Fibroblast of skin of abdomen (primary cell): ENCODE results near the gene SLC2A9.
"Not testable (repeated sequence)": the region's sequence is repeated elsewhere in the genome, so short reads cannot be mapped to it uniquely, and the experiment has no call there.

Source experiments
- DNase-seq: peaks from one replicate; pipeline ENCODE4 v3.0.0-alpha.2; 2013

The SLC2A9 gene

DNA sequence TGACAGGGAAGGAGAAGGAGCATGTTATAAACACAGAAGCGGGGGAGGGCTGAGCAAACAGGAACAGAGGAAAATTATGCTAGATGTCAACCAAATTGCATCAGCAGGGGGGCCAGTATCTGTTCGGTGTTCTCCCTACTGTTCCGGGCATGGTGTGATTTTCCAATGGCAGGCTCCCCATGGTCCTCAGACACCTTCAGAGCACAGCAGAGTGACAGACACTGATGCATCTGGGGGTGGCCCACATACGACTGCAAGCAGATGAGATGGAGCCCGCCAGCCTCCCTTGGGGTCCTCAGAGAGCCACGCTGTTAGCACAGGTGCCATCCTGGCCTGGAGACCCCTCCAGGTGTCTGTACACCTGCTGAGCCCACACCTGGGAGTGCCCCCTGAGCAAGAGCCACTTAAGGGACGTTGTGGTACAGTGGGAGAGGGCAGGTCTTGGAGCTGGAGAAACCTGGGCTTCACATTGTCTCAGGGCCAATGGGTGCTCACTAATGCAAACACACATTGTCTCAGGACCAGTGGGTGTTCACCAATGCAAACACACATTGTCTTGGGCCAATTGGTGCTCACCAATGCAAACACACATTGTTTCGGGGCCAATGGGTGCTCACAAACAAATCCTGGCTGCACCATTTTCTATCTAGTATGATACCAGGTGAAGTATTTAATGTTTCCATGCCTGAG lies 95.4 kb downstream of the SLC2A9 start:
- DNase-seq, result peak; percentile 4

- DNase-seq, result peak; percentile 33
Observed at GRCh38 chr4:9924750-9925149, 96.5 kb downstream of the SLC2A9 start.

DNA sequence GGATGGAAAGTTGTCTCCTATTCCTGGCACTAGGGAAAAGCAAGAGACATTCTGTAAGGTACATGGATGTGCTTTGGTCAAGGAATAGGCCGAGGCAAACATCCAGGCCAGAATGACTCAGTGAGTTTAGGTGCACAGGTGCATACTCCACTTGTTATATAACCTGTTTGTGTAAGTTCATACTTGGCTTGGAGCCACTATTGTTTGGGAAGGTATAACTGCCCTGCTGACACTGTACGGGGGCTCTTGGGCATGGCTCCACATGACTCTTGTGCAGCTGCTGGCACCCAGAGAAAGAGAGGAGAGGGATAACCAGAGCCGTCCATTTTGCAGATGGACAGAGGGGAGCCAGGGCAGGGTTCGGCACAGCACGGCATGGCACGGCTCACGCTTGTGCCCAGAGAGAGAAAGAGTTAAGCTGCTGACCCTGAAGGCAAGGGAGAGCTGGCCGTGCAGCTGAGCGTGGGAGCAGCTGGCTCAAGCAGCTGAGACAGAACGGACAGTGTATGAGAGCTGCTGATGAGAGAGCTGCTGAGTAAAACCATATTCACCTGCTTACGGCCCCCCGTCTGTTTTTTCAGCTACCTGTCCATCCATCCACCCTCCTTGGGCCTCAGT lies 98.0 kb downstream of the SLC2A9 start:
- DNase-seq, result no peak

- no peak for DNase-seq
Observed at GRCh38 chr4:9921326-9921725, 100.0 kb downstream of the SLC2A9 start.

DNA sequence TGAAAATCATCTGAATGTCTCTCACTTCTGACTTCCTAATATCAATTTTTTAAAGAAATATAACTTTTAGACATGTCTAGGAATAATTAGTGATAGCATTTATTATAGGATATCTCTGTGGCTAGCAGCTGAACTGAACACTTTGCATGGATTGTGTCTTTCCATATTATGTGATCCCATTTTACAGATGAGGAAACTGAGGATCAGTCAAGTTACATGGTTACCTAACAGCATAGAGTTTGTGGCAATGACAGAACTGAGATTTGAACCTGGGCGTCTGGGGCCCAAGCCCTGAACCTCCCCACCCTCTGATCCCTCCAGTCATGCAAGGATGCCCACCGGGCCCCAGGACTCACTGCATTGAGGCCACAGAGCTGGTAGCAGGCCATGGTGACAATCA lies 101.3 kb downstream of the SLC2A9 start:
- DNase-seq, result no peak

DNA sequence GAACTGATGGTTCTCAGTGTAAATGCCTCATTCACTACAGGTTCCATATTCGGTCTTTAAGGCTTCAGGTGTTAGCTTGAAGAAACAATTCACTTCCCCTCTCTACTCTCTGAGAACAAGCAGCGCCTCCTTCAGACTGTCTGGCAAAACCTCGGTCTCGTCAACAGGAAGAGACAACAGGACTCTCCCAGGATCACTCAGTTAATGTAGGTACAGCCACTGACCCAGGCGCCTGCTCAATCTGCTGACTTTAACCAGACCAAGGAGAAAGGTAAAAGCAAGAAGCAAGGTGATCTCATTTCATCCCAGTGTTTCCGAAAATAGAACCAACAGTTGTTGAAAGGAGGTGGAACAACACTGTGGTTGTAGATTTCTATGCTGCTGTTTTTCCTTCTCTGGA lies 102.2 kb downstream of the SLC2A9 start:
- DNase-seq, result no peak

DNA sequence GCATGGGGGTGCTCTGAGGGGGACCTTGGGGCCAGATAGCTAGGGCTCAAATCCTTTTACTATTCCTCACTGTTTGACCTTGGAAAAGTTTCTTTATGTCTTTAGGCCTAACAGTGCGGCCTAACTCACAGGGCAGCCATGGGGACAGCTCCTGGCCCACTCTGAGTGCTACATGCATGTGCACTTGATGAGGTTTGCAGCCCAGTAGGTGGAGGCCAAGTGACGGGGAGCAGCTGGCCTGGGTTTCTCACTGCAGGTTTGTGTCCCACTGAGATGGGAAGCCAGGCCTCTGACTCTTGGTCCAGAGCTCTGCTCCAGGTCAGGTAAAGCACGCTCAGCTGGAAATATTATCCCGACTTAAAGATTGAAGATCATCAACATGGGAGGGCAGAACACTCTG lies 102.8 kb downstream of the SLC2A9 start:
- no peak for DNase-seq

DNA sequence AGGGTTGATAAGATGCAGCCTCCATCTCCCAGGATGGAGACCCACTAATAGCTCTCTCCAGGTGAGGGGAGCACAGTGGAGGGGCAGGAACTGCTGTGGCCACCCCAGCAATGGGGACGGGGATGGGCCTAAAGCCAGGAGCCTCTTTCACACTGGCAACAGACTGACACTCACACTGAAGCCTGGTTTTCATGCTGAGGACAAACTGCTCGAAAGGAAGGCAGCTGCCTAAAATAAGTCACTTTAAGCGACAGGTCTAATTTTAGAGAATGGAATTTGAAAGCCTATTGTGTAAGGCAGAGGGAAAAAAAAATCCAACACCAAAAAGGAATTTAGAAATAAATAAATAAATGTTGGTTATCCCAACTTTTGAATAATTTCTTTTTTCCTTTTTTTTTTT lies 104.4 kb downstream of the SLC2A9 start:
- no peak for DNase-seq

- no peak for DNase-seq
Observed at GRCh38 chr4:9916346-9916745, 105.0 kb downstream of the SLC2A9 start.

DNA sequence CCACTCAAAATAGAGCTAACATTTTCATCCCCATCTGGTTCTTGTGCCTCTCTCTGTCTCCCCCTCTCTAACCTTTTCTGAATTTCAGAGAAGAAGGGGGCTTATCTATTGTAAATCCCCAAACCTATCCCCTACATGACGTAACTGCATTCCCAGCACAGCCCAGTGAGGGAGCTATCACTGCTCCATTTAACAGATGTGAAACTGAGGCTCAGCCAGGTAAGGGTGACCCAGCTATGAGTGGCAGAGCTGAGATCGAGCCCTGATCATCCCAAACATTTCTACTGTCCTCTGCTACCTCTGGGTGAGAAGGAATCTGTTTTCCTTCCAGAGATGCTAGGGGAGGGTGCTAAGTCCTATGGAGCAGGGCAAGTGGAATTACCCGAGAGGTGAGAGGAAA lies 107.5 kb downstream of the SLC2A9 start:
- DNase-seq, result no peak

DNA sequence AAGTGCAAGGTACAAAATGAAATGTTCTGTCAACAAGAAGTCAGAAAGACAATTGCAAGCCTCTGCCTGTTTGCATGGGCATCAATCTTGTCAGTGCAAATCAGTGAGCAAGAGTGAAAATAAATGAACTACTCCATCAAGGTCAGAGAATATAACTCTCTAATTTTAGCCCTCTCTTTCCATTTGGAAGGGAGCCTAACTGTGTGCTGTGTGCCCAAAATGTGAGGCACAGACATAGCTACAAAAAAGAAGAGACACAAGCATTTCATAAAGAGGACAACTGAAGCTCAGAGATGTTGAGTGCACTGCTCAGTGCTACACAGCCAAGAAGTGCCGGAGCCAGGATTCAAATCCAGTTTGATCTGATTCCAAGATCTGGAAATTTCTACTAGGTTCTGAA lies 114.3 kb downstream of the SLC2A9 start:
- DNase-seq, result no peak

DNA sequence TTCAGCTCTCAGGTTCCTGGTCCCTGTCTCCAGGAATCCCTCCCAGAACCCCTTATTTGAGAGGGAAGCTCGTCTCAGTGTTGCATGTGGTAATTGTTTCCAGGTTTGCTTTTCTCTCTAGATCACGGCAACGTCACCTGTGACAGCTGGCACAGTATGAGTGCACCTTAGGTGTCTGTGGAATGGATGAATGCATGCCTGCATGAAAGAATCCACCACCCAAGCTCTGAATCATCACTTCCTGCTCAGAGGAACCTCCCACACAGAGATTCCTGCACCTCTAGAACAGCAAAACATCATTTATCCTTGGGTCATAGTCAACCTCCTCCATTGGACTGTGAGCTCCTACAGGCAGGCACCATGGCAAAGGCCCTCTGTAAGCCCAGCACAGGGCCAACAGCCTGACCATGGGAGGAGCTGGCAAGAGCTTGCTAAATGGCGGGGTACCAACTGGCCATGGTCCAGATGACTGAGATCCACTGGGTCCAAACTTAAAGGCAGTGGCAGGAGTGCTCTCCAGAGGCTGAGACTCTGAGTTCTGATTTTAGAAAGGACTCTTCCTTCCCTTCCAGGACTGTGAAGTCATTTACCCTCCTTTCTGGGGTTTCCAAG lies 116.2 kb downstream of the SLC2A9 start:
- no peak for DNase-seq

- DNase-seq, result no peak
Observed at GRCh38 chr4:9903317-9903716, 118.0 kb downstream of the SLC2A9 start.

- no peak for DNase-seq
Observed at GRCh38 chr4:9901257-9901656, 120.0 kb downstream of the SLC2A9 start.

- not testable (repeated sequence) for DNase-seq
Observed at GRCh38 chr4:9900633-9901032, 120.7 kb downstream of the SLC2A9 start.

DNA sequence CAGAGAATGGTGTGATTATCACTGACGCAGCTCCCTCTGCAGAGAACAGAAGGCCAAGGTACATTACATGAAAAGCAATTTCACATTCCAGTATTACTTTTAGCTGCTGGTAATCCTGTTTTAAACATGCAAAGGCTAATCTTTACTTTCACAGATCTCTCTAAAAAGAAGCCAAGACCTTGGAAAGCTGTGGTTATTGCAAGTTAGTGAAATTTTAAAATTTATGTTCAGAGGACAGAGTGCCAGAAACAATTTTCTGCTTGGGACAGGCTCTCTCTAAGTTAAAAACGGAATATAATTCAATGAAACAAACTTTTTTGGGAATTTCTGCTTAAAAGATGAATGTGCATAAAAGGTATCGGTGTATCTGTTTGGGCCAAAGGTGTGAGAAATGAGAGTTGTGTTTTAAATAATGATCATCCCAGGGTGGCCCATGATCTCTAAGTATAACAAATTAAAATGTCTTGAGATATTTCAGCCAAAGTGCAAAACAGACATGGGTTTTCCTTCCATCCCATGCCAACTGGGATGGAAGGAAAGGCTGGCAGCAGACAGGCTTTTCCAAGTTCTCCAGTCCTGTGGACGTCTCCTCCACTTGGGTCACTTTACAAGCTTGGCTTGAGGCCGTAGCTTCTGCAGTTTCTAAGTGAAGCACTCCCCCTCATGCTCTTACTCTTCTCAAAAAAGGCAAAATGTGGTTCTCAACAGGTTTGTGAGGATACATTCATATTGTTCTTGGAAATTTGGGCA lies 121.8 kb downstream of the SLC2A9 start:
- no peak for DNase-seq

GRCh38 chr4:9898596-9899305 lies 122.5 kb downstream of the SLC2A9 start:
- DNase-seq, result peak; percentile 22

DNA sequence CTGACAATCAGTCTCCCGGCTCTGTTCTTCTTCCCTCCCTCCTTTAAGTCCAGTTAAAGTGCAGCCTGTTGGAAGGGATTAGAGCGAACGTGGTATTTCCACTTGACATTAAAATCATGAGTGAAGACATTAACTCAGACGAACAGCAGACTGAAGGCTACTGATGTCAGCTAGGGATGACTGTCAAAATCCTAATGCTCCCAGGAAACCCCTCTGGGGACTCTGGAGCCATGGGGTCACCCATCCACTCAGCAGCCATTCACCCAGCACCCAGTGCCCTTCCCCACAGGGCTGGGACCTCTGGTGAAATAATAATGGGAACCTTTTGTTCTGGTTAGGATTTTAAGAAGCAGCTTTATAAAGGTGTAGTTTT lies 126.0 kb downstream of the SLC2A9 start:
- DNase-seq, result no peak

- no peak for DNase-seq
Observed at GRCh38 chr4:9894644-9895332, 126.5 kb downstream of the SLC2A9 start.

GRCh38 chr4:9893329-9894108 lies 127.8 kb downstream of the SLC2A9 start:
- DNase-seq, result no peak

- DNase-seq, result no peak
Observed at GRCh38 chr4:9891740-9892139, 129.6 kb downstream of the SLC2A9 start.
